GM20000 (cell line): ENCODE results near the gene GTPBP8.

Experiments
- DNase-seq: peaks from one replicate; pipeline ENCODE4 v3.0.0; 2012; ENCODE audit warnings: low spot score
- TF ChIP-seq, protein P1 (sequence below): IDR thresholded peaks from 2 replicates; pipeline ENCODE4 v1.5.1; 2012; ENCODE audit warnings: mild to moderate bottlenecking, control low read depth; ENCODE audit errors: extremely low read depth, missing control alignments

The GTPBP8 gene

DNA sequence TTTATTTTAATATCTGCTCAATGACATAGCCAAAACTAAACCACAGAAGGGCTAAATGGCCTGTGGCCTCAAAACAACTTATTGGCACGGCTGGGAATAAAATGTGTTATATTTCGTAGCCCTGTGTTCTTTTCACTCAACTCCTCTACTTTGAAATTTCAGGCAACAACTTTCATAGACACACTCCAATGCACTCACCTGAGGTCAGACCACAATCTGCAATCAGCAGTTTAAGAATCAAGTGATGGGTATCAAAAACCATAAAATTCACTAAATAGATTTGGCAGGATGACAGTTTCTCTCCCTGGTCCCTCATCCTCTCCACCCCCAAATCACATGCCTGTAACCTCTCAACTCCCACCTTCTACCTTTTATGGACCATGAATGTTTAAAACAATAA, 13.8 kb upstream of the GTPBP8 start:
- no peak for DNase-seq
- TF ChIP-seq, protein P1, sequence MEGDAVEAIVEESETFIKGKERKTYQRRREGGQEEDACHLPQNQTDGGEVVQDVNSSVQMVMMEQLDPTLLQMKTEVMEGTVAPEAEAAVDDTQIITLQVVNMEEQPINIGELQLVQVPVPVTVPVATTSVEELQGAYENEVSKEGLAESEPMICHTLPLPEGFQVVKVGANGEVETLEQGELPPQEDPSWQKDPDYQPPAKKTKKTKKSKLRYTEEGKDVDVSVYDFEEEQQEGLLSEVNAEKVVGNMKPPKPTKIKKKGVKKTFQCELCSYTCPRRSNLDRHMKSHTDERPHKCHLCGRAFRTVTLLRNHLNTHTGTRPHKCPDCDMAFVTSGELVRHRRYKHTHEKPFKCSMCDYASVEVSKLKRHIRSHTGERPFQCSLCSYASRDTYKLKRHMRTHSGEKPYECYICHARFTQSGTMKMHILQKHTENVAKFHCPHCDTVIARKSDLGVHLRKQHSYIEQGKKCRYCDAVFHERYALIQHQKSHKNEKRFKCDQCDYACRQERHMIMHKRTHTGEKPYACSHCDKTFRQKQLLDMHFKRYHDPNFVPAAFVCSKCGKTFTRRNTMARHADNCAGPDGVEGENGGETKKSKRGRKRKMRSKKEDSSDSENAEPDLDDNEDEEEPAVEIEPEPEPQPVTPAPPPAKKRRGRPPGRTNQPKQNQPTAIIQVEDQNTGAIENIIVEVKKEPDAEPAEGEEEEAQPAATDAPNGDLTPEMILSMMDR: no peak

DNA sequence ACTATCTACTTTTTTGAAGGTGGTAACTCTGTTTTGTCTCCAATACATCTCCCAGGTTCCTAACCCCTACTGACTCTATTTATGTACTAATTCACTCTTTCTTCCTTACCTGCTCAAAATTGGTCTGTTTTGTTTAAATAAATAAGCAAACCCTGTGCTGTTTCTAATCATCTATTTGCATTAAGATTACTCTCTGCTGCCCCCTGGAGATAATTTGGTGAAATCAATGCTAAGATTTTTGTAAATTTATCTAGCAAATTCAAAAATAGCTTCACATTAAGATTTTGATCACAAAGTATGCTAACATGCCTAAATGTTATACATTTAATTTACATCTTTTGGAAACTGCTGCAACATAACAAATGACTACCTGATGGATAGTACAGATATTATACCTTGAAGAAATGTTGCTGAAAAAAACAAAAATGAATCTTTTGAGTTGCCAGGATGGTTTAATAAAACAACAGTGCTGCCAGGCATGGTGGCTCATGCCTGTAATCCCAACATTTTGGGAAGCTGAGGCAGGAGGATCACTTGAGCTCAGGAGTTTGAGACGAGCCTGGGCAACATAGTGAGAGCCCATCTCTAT, 11.4 kb upstream of the GTPBP8 start:
- peak; percentile 17 for DNase-seq
- TF ChIP-seq, protein P1: peak; percentile 19

DNA sequence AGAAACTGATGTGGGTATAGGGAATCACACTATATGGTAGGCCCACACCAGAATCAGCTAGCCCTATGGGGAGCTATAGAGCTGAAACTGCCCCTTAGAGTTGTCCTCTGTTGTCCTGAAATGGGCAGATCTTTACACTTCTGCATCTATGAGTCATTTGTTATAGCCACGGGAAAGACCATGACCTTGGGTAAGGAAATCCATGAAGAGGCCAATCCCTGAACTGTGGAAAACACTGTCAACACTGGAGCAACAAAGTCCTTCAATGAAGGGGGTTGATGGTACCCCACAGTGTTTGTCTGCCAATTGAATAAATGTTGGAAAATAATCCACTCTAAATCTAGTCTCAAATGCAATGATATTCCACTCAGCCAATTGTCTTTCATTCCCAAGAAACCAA, 10.7 kb upstream of the GTPBP8 start:
- no peak for DNase-seq
- TF ChIP-seq, protein P1: no peak

DNA sequence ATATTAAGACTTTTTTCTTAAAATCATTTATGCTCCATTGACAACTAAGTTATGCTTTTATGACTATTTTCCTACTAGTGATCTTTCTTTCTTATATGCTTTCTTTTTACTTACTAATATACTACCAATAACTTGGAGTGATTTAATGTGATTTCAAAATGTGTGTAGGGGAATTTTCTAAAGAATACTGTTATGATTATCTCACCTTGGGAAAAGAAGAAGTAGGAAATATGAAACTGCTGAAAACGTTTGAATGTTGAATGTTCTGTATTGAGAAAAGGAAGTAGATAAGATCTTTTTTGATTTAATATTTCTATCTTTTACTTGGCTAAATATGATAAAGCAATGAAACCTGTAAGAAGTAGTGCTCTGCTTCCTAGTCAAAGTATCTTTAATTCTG, 8.1 kb upstream of the GTPBP8 start:
- TF ChIP-seq, protein P1: no peak
- no peak for DNase-seq

DNA sequence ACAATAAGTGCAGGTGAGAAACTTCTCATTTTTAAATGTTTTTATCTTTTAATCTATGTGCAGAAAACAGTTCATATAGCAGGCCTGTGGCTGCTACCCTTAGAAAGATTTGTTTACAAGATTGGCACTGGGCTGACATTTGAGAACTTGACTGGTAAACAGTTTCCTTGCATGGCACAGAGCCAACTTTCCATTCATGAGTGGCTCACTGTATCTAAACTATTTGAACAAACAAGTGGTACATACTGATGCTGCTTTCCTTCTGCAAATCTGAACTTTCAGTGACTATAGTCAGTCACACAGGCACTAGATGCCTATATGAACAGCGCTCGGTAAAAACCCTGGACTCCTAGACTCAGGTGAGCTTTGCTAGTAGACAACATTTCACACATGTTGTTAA, 6.3 kb upstream of the GTPBP8 start:
- TF ChIP-seq, protein P1: no peak
- no peak for DNase-seq

DNA sequence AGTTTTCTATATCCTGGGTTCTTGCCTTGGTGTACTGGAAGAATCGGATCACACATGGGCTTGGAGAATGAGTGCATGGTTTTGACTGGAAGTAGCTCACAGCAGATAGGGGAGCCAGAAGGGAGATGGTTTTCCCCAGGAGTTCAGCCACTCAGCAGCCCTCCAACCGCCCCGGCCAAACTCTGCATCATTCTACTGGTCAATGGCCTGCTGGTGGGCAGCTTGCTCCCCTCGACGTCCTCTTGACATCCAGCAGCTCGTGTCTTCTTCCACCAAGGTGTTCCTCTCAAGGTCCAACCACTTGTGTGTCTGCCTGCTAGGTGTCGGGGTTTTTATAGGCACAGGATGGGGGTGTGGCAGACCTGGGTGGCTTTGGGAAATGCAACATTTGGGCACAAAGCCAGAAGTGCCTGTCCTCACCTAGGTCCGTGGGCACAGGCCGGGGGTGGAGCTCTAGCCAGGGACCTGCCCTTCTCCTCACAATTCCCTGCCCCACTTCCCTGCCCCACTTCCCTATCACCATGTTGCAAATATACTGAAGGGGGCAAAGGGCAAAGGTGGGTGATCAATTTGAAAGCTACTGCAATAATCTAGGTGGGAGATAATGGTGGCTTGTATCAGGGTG, 3.0 kb upstream of the GTPBP8 start:
- no peak for DNase-seq
- TF ChIP-seq, protein P1: no peak

DNA sequence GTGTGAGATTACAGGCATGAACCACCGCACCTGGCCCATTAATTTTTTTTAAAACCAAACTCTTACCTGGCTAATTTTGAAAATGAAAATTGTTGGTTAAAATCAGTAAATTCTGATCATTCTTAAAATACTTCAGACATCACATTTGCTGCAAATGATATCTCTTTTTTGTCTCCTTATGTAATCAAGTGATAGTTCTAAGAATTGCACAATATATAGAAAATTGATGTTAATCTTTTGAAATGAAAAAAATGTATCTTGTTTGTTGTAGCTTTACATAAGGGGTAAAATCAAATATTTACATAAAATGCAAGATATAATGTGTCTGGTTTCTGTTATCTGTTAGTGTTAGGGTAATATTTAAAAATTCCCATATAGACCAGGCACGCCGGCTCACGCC, 5.0 kb downstream of the GTPBP8 start:
- TF ChIP-seq, protein P1: no peak
- DNase-seq: no peak
